Hematopoietic multipotent progenitor cell treated with erythropoietin and hydrocortisone succinate and interleukin-3 and kit ligand, for 15 days (in vitro differentiated cells): ENCODE measurements around the gene ROR2.

Experiments used
- DNase-seq: peaks from one replicate; pipeline ENCODE4 v3.0.0-alpha.2; 2015; ENCODE audit warnings: low spot score

Gene ROR2

DNA sequence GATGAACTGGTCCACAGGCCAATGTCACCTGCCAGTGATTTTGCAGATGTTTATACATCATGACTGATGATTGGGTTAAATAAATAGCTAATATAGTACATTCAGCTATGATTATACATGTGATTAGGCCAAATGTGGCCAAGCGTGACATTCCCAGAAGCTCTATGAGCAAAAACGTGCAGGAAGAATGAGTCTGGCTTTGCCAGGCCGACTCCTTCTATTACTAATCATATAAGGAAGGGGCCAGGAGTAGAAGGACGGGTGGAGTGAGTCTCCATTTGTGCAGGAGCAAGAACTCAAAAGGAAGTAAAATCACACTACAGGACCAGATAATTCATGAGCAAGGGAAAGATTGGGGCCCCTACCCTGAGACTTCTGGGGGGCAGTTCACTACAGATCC lies 178.2 kb downstream of the ROR2 start:
- no peak for DNase-seq

DNA sequence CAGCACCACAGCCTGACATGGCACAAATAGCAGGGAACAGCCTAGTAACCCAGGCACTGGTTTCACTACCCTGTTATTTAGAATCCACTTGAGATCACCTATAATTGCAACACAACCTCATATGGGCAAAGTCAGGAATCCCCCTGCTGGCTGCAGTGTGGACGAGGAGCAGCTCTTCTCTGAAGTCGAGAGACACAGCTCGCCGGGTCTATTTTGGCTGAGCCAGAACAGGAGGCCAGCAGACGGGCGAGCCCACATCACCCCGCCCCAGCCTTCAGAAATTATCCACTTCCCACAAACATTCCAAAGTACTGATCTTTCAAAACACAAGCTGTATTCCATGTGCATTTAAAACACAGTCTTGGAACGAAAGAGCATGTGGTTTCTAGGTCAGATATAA lies 179.0 kb downstream of the ROR2 start:
- no peak for DNase-seq

DNA sequence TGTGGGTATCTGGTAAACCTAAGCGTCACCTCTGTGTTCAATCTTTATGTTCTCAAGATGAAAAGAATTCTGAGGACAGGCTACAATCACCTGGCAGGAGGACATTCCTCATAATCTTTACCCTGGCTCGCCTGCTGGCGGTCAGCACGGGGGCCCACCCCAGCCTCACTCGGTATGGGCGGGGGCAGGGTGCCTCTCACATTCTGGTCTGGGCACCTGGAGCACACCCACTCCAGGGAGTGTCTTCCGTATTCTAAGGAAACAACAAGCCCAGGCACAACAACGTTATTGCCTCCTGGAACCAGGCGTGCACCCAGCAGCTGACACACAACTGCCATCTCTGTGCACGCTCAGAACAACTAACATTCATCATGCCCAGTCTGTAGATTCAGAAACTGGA lies 179.8 kb downstream of the ROR2 start:
- DNase-seq: no peak

DNA sequence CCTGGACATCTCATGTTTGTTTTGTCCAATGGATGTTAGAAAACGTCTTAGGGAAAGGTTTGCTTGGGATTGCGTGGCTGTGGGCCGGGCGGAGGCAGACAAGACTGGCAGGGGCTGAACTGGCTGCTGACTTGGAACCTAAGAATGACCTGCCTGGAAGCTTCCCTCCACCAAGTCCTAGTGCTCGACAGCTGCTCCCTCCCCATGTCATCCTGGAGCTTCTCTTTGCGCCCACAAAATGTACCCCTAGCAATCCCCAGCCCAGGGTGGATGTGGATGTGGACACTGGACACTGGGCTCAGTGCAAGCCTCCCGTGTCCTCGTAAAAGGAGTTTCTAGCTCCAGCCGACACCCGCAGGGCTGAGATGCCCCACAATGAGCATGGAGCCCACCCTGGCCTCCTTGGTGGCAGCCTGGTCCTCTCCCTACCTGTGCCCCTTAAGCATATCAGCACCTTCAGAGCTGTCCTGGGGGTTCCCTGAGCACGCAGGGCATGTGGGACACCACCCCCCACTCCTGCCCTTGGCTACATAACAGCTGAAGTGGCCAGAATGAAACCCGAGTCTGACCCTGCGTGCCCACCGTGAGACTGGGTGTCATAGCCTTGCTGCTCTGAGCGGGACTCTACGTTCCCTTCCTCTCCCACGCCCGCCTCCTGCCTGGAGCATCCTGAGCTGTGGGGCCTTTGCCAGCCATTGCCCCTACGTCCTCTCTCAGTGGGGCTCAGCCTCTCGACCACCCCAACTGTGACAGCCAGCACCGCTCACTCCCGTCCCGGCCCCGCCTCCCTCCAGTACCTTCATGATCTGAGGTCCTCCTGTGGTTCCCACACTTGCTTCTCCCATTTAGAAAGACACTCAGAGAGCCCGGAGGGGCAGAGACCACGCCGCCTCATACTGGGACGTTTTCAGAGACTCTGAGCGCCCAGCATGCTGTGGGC lies 180.8 kb downstream of the ROR2 start:
- no peak for DNase-seq

DNA sequence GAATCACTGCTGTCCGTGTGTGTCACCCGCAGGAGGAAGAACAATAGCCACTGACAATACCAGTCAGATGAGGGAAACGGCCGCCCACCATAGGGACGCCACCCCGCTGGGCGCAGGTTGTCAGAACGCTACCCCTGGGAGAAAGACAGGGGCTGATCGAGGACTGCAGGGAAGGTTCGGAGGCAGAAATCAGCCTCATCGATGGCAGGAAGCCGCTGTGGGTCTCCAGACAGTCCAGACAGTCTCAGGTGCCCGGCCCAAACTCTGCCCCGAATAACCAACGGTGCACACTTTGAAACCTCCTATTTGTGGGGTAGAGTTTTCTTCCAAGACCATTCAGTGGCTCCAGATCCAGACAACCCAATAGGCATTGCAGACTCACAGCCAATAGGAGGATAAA lies 181.5 kb downstream of the ROR2 start:
- DNase-seq: no peak

DNA sequence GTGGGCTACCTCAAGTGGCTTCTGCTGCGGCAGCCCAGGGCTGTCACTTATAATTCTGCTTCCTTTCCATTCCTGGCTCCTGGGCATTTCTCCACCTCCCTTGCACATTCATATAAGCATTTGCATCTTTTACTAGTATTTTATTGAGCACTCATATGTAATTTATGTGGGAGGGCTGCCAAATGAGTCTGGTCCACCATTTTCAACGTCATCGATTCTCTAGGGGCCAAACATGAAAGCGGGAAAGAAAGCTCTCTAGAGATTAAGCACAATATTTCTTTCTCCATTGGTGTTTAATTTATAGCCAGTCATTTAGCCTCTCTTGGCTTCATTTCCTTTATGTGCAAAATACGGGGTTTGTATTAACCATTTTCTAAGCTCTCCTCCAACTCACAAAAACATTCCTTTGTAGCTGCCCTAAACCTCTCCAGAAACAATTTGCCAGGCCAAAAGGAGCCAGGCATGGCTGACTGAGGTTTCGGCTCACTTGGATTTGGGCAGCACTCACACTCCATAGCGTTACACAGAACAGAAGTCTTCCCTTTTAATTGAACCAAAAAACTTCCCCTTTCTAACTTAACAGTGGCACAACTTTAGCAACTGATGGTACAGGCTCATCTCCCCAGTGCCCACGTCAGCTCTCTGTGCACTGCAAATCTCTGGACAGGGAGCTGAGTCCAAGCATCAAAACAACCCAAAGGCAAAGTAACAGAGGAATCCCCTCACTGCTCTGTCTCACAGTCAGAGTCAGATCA lies 183.5 kb downstream of the ROR2 start:
- no peak for DNase-seq

DNA sequence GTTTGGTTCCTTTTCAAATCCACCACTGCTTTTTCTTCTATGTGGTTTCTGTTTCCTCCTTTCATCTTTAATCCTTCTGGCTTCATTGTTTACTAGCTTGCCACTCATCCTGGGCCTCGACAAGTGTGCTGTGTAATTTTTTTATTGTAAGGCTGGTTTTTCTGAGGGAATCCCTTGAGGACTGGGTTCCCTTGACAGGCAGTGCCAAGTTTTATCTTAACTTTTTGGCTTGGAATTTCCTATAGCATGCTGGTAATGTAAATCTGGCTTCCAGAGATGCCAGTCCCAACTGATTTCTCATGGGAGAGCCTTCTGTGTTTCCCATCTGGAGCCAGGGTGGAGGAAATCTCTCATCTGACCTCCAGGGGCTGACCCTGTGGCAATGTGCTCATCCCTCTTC lies 184.7 kb downstream of the ROR2 start:
- no peak for DNase-seq

DNA sequence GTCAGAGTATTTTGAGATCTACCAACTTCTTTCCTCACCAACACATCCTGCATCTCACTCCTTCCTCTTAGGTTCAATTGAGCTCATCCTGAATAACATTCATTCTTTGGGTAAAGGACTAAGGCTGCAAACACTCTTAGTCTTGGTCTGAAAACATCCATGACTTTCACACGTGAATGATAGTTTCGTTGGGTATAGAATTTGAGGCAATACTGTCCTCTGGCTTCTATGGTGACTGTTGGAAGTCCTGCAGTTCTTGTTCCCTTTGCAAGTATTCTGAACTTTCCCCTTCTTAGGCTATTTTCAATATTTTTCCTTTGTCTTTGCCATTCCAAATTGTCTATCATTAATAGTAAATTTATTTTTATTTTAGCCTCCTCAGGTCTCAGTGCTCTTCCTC lies 185.4 kb downstream of the ROR2 start:
- DNase-seq: no peak

DNA sequence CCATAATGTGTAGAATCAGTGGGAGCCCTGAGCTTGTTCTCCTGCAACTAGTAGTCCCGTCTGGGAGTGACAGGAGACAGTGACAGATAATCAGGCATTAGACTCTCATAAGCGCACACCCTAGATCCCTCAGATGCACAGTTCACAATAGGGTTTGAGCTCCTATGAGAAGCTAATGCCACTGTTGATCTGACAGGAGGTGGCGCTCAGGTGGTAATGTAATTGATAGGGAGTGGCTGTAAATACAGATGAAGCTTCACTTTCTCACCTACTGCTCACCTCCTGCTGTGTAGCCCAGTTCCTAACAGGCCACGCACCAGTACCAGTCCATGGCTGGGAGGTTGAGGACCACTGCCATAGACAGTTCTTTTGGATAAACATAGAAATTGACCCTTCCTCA lies 188.7 kb downstream of the ROR2 start:
- no peak for DNase-seq

DNA sequence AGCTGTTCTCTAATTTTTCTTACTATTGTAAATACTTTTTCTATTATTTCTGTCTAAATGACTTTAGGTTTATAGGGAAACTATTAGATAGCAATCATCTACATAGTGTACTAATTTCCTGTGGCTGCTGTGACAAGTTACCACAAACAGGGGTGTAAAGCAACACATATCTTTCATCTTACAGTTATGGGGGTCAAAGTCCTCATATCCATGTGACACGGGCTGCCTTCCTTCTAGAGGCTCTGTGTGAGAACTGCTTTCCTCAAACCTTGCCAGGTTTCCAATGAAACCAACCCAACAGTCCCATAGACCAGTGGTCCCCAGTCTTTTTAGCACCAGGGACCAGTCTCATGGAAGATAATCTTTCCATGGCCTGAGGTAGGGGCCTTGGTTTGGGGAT lies 189.1 kb downstream of the ROR2 start:
- no peak for DNase-seq

DNA sequence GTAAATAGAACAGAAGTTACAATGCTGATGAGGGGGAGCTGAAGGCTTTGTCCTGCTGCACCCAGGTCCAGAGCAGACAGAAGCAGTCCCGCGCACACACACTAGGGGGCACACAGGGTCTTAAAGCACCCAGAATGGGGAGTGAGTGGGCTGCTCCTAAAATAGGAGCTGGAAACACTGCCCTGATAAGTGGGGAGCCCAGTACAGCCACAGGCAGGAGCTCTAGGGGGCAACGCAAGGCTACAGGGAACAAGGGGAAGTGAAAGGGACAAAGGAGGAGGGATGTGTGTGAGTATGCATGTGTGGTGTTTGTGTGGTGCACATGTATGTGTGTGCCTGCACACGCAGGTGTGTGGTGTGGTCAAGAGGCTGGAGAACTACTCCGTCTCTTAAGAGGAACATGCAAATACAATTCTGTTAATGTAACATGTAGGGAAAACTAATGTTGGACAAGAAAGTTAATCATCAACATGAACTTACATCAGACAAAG lies 191.5 kb downstream of the ROR2 start:
- peak; percentile 20 for DNase-seq

DNA sequence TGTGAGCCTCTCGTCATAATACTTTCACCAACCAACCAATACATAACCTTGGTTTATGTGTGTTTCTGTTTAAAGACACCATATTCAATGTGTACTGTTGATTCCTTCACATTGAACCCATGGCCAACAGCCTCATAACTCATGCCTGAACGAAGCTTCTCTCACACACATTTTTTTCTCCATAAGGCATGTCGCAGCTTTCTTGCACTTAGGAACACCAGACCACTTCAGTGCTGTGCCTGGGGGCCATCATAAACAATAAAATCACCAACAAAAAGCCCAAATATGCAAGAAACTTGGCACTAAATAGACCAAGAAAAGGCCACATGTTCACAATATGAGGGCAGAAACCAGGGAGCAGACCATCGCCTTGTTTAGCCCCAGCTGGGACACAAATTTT lies 192.2 kb downstream of the ROR2 start:
- no peak for DNase-seq

DNA sequence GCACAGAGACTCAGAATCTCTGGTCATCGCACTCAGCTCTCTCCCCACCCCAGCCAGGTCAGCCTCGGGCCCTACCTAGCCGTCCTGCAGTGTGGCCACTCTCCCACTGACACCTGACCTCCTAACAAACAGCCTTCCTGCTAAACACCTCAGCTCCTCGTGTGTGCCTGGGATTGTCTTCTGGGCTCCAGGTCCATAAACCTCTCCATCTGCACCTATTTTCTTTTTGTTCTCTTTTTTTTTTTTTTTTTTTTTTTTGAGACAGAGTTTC lies 193.6 kb downstream of the ROR2 start:
- DNase-seq: no peak

DNA sequence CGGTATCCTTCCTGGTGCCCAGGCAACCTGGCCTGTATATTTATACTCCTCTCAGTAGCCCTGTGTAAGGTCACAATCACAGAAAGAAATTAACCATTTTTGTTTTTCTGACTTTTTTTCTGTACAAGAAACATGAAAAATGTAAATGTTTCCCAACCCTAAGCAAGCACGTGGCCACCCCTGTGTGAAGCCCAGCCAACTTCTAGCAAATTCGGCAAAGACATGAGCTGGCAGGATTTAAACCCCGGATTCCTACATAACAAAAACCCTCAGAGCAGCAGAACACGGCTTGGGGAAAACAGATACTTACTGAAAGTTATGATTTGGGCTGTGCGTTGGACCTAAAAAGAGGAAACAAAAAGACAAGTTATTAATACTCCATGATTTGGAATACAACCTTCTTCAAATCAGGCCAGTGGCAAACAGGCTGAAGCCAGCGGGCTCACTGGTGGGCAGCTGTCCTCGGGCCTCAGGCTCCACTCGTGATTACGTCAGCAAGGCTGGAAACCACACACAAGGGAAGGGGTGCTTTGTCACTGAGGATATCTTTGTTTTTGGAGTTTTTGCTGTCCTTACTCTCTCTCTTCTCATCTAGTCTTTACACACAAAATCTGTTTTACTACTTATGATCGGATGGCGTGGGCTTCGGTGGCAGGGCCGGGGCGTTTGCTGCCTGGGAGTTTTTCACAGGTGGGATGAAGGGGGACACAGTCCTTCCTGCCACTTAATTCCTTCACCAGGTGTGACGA lies 194.1 kb downstream of the ROR2 start:
- no peak for DNase-seq

DNA sequence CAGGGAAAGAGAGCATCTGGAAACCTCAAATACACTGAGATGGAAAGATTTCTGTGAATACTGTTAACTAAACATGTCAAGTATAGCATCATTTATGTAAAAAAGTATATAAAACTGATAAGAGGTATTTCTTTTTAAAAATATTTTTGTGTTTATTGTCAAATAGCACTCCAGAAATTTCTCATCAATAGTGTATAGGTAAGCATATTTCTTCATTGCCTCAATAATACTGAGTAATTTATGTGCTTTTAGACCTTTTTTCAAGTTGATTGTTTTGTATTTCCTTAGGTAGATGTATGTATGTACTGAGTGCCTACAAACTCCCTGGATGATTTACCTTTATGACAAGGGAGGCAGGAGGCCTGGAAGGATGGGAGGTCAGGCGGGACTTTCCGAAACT lies 196.3 kb downstream of the ROR2 start:
- DNase-seq: no peak

DNA sequence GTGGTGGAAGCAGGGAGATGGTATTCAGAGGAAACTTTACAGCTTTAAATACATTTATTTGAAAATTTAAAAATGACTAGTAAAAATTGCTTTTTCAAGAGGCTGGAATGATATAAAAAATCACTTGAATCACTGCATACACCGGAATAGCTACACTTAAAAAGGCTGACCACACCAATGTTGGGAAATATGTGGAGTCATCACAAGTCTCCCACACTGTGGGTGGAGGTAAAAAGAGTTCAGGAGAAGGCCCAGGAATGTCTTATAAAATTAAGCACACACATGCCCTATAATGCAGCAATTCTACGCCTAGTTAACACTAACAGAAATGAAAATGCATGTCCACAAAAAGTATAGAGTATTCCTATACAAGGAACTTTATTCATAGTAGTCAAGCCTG lies 198.1 kb downstream of the ROR2 start:
- DNase-seq: no peak

DNA sequence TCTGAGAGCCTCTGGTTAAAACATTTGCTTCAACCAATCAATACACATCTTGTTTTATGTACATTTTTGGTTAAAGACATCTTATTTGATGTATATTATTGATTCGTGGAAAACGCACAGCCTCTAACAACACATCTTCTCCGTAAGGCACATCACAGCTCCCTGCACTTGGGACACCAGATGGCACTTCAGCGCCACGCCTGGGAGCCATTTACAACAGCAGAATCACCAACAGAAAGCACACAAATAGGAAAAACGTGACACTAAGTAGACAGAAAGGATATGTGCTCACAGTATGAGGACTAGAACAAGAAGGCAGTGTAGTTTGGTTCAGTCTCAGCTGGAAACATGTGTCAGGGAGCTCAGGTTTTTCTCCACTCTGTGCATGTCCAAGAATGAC lies 199.7 kb downstream of the ROR2 start:
- no peak for DNase-seq

DNA sequence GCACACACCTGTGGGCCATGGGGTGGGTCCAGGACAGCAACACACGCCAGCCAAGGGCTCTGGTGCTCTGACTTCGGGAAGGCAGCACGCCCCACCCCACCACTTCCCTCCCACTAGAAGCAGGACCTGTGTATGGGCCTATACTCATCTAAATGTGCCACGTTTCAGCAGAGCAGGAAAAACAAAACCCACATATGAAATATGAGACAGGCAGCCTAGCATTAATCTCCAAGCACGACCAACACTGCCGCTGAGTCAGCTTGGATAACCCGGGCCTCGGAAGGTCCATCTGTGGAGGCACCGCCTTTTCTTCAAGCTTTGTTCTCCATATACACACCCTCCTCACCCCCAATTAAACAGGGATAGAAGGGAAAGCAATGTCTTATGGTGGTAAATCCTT lies 203.1 kb downstream of the ROR2 start:
- DNase-seq: no peak

DNA sequence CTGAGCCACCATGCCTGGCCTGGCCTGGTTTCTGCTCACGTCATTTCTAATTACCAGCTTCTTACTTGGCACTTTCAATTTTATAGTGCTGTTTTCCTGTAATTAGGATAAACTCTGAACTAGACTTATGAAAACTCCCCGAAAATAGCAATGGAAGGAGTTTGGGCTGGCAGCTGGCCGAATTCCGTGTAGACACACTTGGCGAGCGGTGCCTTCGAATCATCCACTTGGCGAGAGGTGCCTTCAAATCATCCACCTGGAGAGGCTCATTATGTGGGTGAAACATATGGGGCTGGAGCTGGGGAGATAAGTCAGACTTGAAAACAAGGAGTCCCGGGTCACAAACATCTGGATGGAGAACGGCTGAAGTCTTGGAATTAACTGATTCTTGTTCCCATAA lies 203.7 kb downstream of the ROR2 start:
- DNase-seq: no peak

DNA sequence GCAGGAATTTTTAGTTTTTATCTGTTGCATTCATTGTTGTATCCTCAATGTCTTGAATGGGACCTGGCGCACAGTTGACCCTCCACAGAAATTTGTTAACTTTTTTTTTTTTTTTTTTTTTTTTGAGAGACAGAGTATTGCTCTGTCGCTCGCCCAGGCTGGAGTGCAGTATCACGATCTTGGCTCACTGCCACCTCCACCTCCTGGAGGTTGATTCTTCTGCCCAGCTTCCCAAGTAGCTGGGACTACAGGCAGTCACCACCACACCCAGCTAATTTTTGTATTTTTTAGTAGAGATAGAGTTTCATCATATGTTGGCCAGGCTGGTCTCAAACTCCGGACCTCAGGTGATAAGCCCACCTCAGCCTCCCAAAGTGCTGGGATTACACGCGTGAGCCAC lies 205.9 kb downstream of the ROR2 start:
- DNase-seq: no peak

DNA sequence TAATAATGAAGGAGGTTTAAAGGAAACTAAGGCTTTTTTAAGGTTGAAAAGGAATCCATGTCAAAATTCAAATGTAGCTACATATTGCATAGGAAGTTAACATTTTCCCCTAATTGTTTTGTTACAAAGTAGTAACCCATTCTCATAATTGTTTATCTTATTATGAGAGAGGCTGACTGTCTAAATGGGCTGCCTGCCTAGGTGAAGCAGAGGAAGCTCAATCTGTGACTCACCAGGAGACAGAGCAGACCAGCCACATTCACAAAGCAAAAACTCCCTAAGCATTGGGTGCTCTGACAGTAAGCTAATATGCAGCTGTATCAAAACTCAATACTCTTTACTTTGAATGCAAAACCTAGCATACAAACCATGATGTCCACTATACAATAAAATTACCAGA lies 208.5 kb downstream of the ROR2 start:
- DNase-seq: no peak

DNA sequence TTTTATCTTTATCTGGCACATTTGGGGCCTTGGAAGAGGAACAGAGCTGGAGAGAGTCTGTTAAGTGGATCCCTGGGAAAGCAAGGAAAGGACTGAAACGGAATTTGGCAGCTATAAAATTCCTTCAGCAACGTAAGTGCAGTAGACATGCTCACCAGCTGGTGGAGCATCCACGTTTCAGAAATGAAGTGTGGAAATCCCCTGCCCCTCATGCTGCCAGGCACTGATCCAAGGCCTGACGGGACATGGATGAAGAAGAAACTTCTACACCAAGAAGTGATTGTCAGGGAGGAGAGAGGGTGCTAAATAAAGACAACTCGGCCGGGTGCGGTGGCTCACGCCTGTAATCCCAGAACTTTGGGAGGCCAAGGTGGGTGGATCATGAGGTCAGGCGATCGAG lies 209.3 kb downstream of the ROR2 start:
- no peak for DNase-seq
